H1 (cell line): ENCODE results near the gene ACHE. TPM values are rescaled to one million over a fixed set of nuclear protein-coding genes. Genes with fewer than 3 reads are reported as not detected.

ENCODE experiments used
- CREB1 ChIP-seq: IDR thresholded peaks from 2 replicates; pipeline ENCODE4 v1.6.1; 2012; ENCODE audit warnings: inconsistent platforms
- PHF8 ChIP-seq: fragments of 200-600 bp; sonication (generic); conservative IDR thresholded peaks from 2 replicates; pipeline ENCODE4 v1.7.1; 2012; ENCODE audit warnings: low read depth, mild to moderate bottlenecking, inconsistent platforms, low read length, moderate library complexity
- polyA plus RNA-seq, 7 experiments: library from polyadenylated mRNA; depleted of rRNA in 3 of 7; stranded (reverse) in 5 of 7; unstranded in 2 of 7; fragments of >200 nt in 5 of 7; fragments of 200-250 nt in 2 of 7; gene quantifications; 1 replicate in 5 of 7; 2 replicates in 1 of 7; 4 replicates in 1 of 7; pipeline versions ENCODE4 v1.2.1 to v1.2.3, GENCODE V29; 2011 to 2013; ENCODE audit warnings: missing spikeins in 2 of 7, mixed read lengths in 2 of 7
- total RNA-seq: library from RNA; stranded (reverse); fragmentation: NEBNext Ultra II Directional; extraction: Animal tissue kit (Norgen Biotek cat#: 25700); gene quantifications from 2 replicates; pipeline ENCODE4 v1.2.1, GENCODE V29; 2021
- TF ChIP-seq, protein P1 (sequence below): IDR thresholded peaks from 2 replicates; pipeline ENCODE4 v1.6.1; 2011; ENCODE audit warnings: low read length, improper control_type of control experiment

The ACHE gene
- total and polyA plus RNA-seq, 2 of the 8 experiments (the other 6 are each of a cell fraction or from before 2014, with no cell fraction given): 1.4 to 4.3 TPM

DNA sequence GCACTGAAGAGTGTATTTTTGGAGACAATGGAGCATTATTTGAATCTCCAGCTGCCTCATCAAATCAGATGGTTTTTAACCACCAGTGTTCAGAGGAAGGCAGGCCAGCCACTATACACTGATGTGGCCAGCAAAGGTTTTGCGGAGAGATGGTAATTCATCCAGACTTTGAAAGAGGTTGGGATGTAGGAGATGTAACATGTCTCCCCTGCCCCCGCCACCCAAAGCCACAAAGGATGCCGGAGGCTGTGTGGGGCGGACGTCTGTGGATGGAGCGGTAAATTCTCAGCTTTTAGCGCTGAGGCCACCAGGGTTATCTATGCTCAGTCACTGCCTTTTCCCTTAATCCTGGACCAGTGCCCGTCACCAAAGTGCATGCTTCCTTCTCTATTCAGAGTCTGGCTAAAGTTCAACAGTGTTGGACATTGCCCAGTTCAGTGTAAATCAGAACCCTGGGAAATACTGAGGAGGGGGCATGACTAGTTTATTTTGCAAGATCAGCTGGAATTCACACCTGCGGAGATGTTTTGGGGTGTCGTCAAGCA is 32.2 kb downstream of the ACHE start (continued):
- TF ChIP-seq, protein P1, sequence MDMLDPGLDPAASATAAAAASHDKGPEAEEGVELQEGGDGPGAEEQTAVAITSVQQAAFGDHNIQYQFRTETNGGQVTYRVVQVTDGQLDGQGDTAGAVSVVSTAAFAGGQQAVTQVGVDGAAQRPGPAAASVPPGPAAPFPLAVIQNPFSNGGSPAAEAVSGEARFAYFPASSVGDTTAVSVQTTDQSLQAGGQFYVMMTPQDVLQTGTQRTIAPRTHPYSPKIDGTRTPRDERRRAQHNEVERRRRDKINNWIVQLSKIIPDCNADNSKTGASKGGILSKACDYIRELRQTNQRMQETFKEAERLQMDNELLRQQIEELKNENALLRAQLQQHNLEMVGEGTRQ: no peak
- no peak for TF ChIP-seq CREB1
- no peak for TF ChIP-seq PHF8
